SK-N-SH (cell line): ENCODE data around the gene EEFSEC. TPM values are rescaled to one million over a fixed set of nuclear protein-coding genes. Genes with fewer than 3 reads are reported as not detected.

ENCODE experiments used
- CTCF ChIA-PET: fragments of 300-600, 350-600 bp; formaldehyde crosslinking; extraction: SDS; loops from one replicate; lab custom pipeline; 2021; lab: Yijun Ruan, JAX
- POLR2A ChIA-PET: fragments of 350-600 bp; sonication (Branson Sonifier 250); formaldehyde crosslinking; extraction: SDS; loops from one replicate; lab custom pipeline; 2020; ENCODE audit warnings: antibody characterized with exemption, inconsistent platforms; lab: Yijun Ruan, JAX
- DNase-seq: peaks from one replicate; pipeline ENCODE4 v3.0.0; 2012
- H2AFZ ChIP-seq: fragments of 200-600 bp; sonication (generic); 2 replicates; pipeline ENCODE4 v1.8.1; 2016; ENCODE audit warnings: antibody characterized with exemption, mild to moderate bottlenecking, low read depth
- H3F3A ChIP-seq: fragments of 200-600 bp; sonication (generic); replicated peaks from 2 replicates; pipeline ENCODE3; 2016; ENCODE audit warnings: antibody characterized with exemption, mild to moderate bottlenecking; ENCODE audit not compliant: insufficient read depth
- H3K27ac ChIP-seq, 2 experiments: fragments of 200-500 bp in 1 of 2; fragments of 200-600 bp in 1 of 2; sonication (Bioruptor generic) in 1 of 2; sonication (generic), shearing (Covaris generic) in 1 of 2; 2 replicates each; pipeline versions ENCODE4 v1.5.1 to v1.6.1; 2014 to 2016; ENCODE audit warnings: low read depth in 2 of 2, inconsistent platforms in 1 of 2, low read length in 1 of 2, mild to moderate bottlenecking in 1 of 2, mixed read lengths in 1 of 2
- H3K27me3 ChIP-seq: fragments of 200-600 bp; sonication (generic), shearing (Covaris generic); 2 replicates; pipeline ENCODE4 v1.6.1; 2016; ENCODE audit warnings: mixed run types; ENCODE audit not compliant: insufficient read depth
- H3K36me3 ChIP-seq, 2 experiments: fragments of 200-500 bp in 1 of 2; fragments of 200-600 bp in 1 of 2; sonication (Bioruptor generic) in 1 of 2; sonication (generic) in 1 of 2; replicated peaks in 1 of 2; 2 replicates each; pipeline versions ENCODE3 to v1.5.1; 2014 to 2016; ENCODE audit warnings: low read length in 1 of 2, mild to moderate bottlenecking in 1 of 2; ENCODE audit not compliant: insufficient read depth in 2 of 2, control insufficient read depth in 1 of 2
- H3K4me1 ChIP-seq, 2 experiments: fragments of 200-500 bp in 1 of 2; fragments of 200-600 bp in 1 of 2; sonication (Bioruptor generic) in 1 of 2; sonication (generic), shearing (Covaris generic) in 1 of 2; 2 replicates each; pipeline versions ENCODE4 v1.5.1 to v1.6.1; 2014 to 2016; ENCODE audit warnings: low read depth in 1 of 2, low read length in 1 of 2, mixed run types in 1 of 2; ENCODE audit not compliant: insufficient read depth in 2 of 2, control insufficient read depth in 1 of 2
- H3K4me2 ChIP-seq: fragments of 200-600 bp; sonication (generic), shearing (Covaris generic); 2 replicates; pipeline ENCODE4 v1.6.1; 2017; ENCODE audit warnings: mixed run types
- H3K4me3 ChIP-seq, 2 experiments: fragments of 200-500 bp in 1 of 2; fragments of 200-600 bp in 1 of 2; sonication (Bioruptor generic) in 1 of 2; sonication (generic), shearing (Covaris generic) in 1 of 2; 2 replicates each; pipeline versions ENCODE4 v1.5.1 to v1.8.1; 2014 to 2016; ENCODE audit warnings: low read depth in 2 of 2, inconsistent platforms in 1 of 2, low read length in 1 of 2, mild to moderate bottlenecking in 1 of 2, mixed read lengths in 1 of 2, moderate library complexity in 1 of 2
- H3K79me2 ChIP-seq: fragments of 200-600 bp; sonication (generic); 2 replicates; pipeline ENCODE4 v1.8.1; 2017; ENCODE audit warnings: mild to moderate bottlenecking; ENCODE audit not compliant: insufficient read depth
- H3K9ac ChIP-seq: fragments of 200-600 bp; sonication (generic); 2 replicates; pipeline ENCODE4 v1.6.1; 2017; ENCODE audit warnings: mixed run types
- H3K9me2 ChIP-seq: fragments of 200-600 bp; sonication (generic); 2 replicates; pipeline ENCODE4 v1.6.1; 2017; ENCODE audit warnings: mixed run types
- H3K9me3 ChIP-seq: fragments of 200-600 bp; sonication (generic); 2 replicates; pipeline ENCODE4 v1.6.1; 2017; ENCODE audit warnings: mixed run types, mild to moderate bottlenecking, moderate library complexity
- H4K20me1 ChIP-seq: fragments of 200-600 bp; sonication (generic); 2 replicates; pipeline ENCODE4 v1.6.1; 2017; ENCODE audit warnings: mild to moderate bottlenecking, mixed run types; ENCODE audit not compliant: insufficient read depth
- CTCF ChIP-seq: fragments of 200-600 bp; sonication (generic); IDR thresholded peaks from 2 replicates; pipeline ENCODE4 v1.6.1; 2017; ENCODE audit warnings: antibody characterized with exemption, mild to moderate bottlenecking, moderate library complexity
- EP300 ChIP-seq, 2 experiments: IDR thresholded peaks; 2 replicates each; pipeline versions ENCODE4 v1.4.0 to v1.6.1; 2012; ENCODE audit warnings: borderline replicate concordance in 1 of 2, low read depth in 1 of 2, low read length in 1 of 2
- FOSL2 ChIP-seq: IDR thresholded peaks from 2 replicates; pipeline ENCODE4 v1.4.0; 2012; ENCODE audit warnings: low read depth, mild to moderate bottlenecking, moderate library complexity, borderline replicate concordance
- JUND ChIP-seq: IDR thresholded peaks from 2 replicates; pipeline ENCODE4 v1.4.0; 2012
- NFIC ChIP-seq: IDR thresholded peaks from 2 replicates; pipeline ENCODE4 v1.4.0; 2012; ENCODE audit warnings: borderline replicate concordance
- RAD21 ChIP-seq: IDR thresholded peaks from 2 replicates; pipeline ENCODE4 v1.6.1; 2012; ENCODE audit warnings: mild to moderate bottlenecking, low read length
- RFX5 ChIP-seq: IDR thresholded peaks from 2 replicates; pipeline ENCODE4 v1.6.1; 2012; ENCODE audit warnings: mild to moderate bottlenecking, improper control_type of control experiment, low read length
- RXRA ChIP-seq: IDR thresholded peaks from 2 replicates; pipeline ENCODE4 v1.4.0; 2012; ENCODE audit warnings: low read depth, mild to moderate bottlenecking, borderline replicate concordance
- SIN3A ChIP-seq: IDR thresholded peaks from 2 replicates; pipeline ENCODE4 v1.6.1; 2012; ENCODE audit warnings: low read depth, mild to moderate bottlenecking, low read length, moderate library complexity, borderline replicate concordance
- SMC3 ChIP-seq: IDR thresholded peaks from 2 replicates; pipeline ENCODE4 v1.6.1; 2012; ENCODE audit warnings: low read depth, low read length, improper control_type of control experiment
- WGBS: methylation state at CpG from one replicate; pipeline ENCODE4 v1.1.6; 2017; ENCODE audit warnings: low lambda C conversion rate; 5-methylcytosine and 5-hydroxymethylcytosine counted together
- polyA plus RNA-seq, 3 experiments: library from polyadenylated mRNA; depleted of rRNA; stranded (reverse); fragments of >200 nt; gene quantifications; 2 replicates each; pipeline ENCODE4 v1.2.3, GENCODE V29; 2012
- TF ChIP-seq, protein P1 (sequence below): fragments of 150-350 bp; IDR thresholded peaks from 2 replicates; pipeline ENCODE4 v1.6.1; 2017; ENCODE audit warnings: antibody characterized with exemption, low read length, low read depth, borderline replicate concordance
- TF ChIP-seq, protein P2 (sequence below): IDR thresholded peaks from 2 replicates; pipeline ENCODE4; 2012

EEFSEC gene
- polyA plus RNA-seq, 1 of the 3 experiments (the other 2 are of a cell fraction) = 12.4 TPM

DNA sequence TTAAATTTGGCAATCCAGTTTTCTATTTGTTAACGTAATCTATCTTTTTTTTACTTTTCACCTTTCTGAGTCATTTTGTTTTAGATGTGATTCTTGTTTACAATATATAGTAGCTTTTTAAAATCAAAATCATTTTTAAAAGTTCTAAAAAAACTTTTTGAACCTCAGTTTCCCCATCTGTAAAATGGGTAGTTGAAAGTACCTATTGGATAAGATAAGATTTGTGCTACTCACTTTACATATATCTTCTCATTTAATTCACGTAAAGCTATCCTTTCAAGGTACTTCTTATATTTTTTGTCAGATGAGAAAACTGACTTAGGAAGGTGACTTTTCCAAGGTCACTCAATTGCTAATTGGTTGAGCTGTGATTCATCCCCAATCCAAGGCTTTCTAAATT lies 153.2 kb downstream of the EEFSEC start:
- CTCF ChIA-PET = interaction anchor here (0.6 to 4.0 kb wide), 48 partner anchors 8 to 310 kb away, joined by 3 to 35 read pairs (median 4); no protein-coding TSS in a partner anchor

DNA sequence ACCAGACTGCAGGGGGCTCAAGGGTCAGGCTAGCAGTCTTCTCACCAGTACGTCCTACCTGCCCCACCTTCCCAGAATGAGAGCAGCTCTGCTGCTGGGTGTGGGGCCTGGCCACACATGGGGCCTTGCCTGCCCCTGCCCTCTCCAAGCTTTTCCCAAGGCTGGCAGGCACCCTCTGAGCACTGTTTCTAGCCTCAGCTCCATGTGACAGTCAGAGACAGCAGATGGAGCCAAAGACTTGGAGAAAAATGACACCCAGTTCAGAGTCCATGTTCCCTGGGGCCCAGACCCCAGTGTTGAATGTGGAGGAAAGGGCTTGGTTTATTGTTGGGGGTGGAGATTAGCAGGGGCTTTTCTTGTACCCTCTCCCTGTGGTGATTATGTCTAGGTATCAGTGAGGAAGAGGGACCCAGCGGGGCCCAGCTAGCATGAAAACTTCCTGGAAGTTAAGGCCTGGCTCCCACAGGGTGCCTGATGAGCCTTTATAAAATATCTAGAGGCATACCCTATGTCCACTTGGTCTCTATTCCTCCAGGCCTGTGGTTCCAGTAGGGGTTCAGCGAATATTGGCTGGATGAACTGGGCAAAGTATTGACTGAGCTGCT lies 153.8 kb downstream of the EEFSEC start:
- TF ChIP-seq RAD21 (peak; percentile 89), EP300 (IDR thresholded peaks at IDR 0.05; ENCODE audit: borderline replicate concordance in 1 of 2, low read depth in 1 of 2, low read length in 1 of 2) (no peak), SMC3 (peak; percentile 69), JUND (no peak)
- peaks cover 0 to 5% of the 10 kb centered on the region in 2 experiments for H3K36me3 ChIP-seq
- peaks cover 7% of the 10 kb centered on the region for H3F3A ChIP-seq
- no peak overlapping the region for H2AFZ ChIP-seq
- no peaks in the 10 kb centered on the region for H3K79me2 ChIP-seq
- H3K4me1 ChIP-seq = peaks cover 0 to 26% of the 10 kb centered on the region in 2 experiments; a peak in 2 of 4 replicates
- CTCF ChIA-PET = interaction anchor here (0.6 to 4.0 kb wide), 53 partner anchors 8 to 310 kb away, joined by 3 to 35 read pairs (median 4); no protein-coding TSS in a partner anchor
- no peaks in the 10 kb centered on the region for H4K20me1 ChIP-seq
- no peak overlapping the region for H3K4me3 ChIP-seq
- no peaks in the 10 kb centered on the region for H3K27me3 ChIP-seq
- H3K9me2 ChIP-seq = no peaks in the 10 kb centered on the region
- no peak overlapping the region for H3K9ac ChIP-seq
- H3K27ac ChIP-seq = peak overlapping the region in 1 of 2 experiments; percentile 67; a peak in 2 of 4 replicates
- WGBS = 93% methylated on average over 3 of the region's 3 CpGs
- no peak overlapping the region for H3K4me2 ChIP-seq
- POLR2A ChIA-PET = interaction anchor here (0.5 to 1.5 kb wide), 6 partner anchors 72 to 190 kb away, joined by 3 to 6 read pairs (median 4); no protein-coding TSS in a partner anchor
- peak; percentile 58 for DNase-seq
- no peaks in the 10 kb centered on the region for H3K9me3 ChIP-seq

More for the DNA sequence above, 153.2 kb downstream of the EEFSEC start:
- Histone ChIP-seq H3F3A (peaks cover 7% of the 10 kb centered on the region), H3K4me2 (no peak overlapping the region)
- TF ChIP-seq RAD21 = no peak
- TF ChIP-seq, all 33 proteins: peak for 0
- no peaks in the 10 kb centered on the region for H3K9me3 ChIP-seq
- no peak overlapping the region for H3K4me3 ChIP-seq
- H3K9ac ChIP-seq = no peak overlapping the region
- no peaks in the 10 kb centered on the region for H3K79me2 ChIP-seq
- 96% methylated on average over 2 of the region's 2 CpGs for WGBS
- H3K27me3 ChIP-seq = no peaks in the 10 kb centered on the region
- H3K27ac ChIP-seq = no peak overlapping the region
- POLR2A ChIA-PET = interaction anchor here (0.5 to 1.0 kb wide), 4 partner anchors 72 to 191 kb away, joined by 3 to 6 read pairs (median 4); no protein-coding TSS in a partner anchor
- H4K20me1 ChIP-seq = no peaks in the 10 kb centered on the region
- H3K9me2 ChIP-seq = no peaks in the 10 kb centered on the region
- no peak overlapping the region for H2AFZ ChIP-seq
- H3K36me3 ChIP-seq = peaks cover 0 to 5% of the 10 kb centered on the region in 2 experiments
- no peak for DNase-seq
- H3K4me1 ChIP-seq = peaks cover 0 to 32% of the 10 kb centered on the region in 2 experiments; a peak in 2 of 4 replicates

DNA sequence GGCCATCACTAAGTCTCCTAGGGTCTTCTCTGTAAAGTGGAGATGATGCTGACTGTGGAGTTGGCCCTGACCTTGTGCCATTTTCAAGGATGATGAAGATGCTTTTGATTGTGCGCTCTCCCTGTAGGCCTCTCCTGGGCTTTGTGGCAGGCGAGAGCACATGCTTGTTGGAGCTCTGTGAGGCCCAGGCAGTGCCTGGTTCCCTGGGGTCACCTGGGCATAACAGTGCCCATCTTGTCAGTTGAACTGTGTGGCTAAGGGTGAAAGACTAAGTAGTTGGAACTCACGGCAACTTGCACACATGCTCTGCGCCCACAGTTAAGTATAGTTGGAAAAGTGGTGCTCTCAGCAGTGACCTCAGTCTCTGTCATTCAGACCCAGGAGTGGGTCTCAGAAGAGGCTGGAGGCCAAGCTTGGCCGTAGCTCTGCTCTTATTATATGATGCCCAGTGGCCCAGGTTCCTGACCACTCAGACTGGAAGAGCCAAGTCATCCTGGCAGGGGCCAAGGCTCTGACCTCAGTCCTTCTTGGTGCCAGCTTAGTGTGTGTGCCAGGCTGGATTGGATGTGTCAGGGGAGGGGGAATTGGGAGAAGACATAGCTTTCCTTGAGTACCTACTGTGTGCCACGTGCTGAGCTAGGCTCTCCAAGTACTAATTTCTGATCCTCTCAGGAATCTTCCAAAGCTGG lies 154.6 kb downstream of the EEFSEC start:
- Histone ChIP-seq H3K4me2 (no peak overlapping the region), H3K27me3 (no peaks in the 10 kb centered on the region), H4K20me1 (no peaks in the 10 kb centered on the region), H2AFZ (no peak overlapping the region), H3F3A (peaks cover 7% of the 10 kb centered on the region), H3K4me1 (peaks cover 0 to 24% of the 10 kb centered on the region in 2 experiments; a peak in 2 of 4 replicates), H3K9ac (no peak overlapping the region), H3K79me2 (no peaks in the 10 kb centered on the region), H3K27ac (no peak overlapping the region), H3K9me3 (no peaks in the 10 kb centered on the region), H3K9me2 (no peaks in the 10 kb centered on the region), H3K36me3 (peaks cover 0 to 5% of the 10 kb centered on the region in 2 experiments), H3K4me3 (no peak overlapping the region)
- ChIA-PET CTCF (interaction anchor here (0.8 to 4.0 kb wide), 26 partner anchors 9 to 309 kb away, joined by 3 to 35 read pairs (median 6); no protein-coding TSS in a partner anchor), POLR2A (interaction anchor here (1.0 to 1.9 kb wide), 3 partner anchors 175 to 184 kb away, joined by 3 to 5 read pairs (median 4); no protein-coding TSS in a partner anchor)
- DNase-seq = no peak
- WGBS = 85% methylated on average over 5 of the region's 6 CpGs
- no peak for TF ChIP-seq EP300 (IDR thresholded peaks at IDR 0.05; ENCODE audit: borderline replicate concordance in 1 of 2, low read depth in 1 of 2, low read length in 1 of 2)
- TF ChIP-seq SIN3A = no peak
- TF ChIP-seq, protein P1, sequence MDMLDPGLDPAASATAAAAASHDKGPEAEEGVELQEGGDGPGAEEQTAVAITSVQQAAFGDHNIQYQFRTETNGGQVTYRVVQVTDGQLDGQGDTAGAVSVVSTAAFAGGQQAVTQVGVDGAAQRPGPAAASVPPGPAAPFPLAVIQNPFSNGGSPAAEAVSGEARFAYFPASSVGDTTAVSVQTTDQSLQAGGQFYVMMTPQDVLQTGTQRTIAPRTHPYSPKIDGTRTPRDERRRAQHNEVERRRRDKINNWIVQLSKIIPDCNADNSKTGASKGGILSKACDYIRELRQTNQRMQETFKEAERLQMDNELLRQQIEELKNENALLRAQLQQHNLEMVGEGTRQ = no peak
- TF ChIP-seq, protein P2, sequence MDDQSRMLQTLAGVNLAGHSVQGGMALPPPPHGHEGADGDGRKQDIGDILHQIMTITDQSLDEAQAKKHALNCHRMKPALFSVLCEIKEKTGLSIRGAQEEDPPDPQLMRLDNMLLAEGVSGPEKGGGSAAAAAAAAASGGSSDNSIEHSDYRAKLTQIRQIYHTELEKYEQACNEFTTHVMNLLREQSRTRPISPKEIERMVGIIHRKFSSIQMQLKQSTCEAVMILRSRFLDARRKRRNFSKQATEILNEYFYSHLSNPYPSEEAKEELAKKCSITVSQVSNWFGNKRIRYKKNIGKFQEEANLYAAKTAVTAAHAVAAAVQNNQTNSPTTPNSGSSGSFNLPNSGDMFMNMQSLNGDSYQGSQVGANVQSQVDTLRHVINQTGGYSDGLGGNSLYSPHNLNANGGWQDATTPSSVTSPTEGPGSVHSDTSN = no peak
- no peak for TF ChIP-seq SMC3
- no peak for TF ChIP-seq FOSL2
- TF ChIP-seq RFX5 = no peak
- no peak for TF ChIP-seq NFIC
- TF ChIP-seq RXRA = no peak
- TF ChIP-seq CTCF = no peak
